DND-41 (cell line): ENCODE results near the gene ZNF443.
"Not testable (repeated sequence)": the region's sequence is repeated elsewhere in the genome, so short reads cannot be mapped to it uniquely, and the experiment has no call there.

ENCODE experiments used
- EZH2 ChIP-seq: IDR thresholded peaks from 3 replicates; pipeline ENCODE4 v1.6.1; 2012; ENCODE audit warnings: borderline replicate concordance, low read depth, mild to moderate bottlenecking, moderate library complexity, low read length, inconsistent platforms; ENCODE audit not compliant: severe bottlenecking
- TF ChIP-seq, protein P1 (sequence below): IDR thresholded peaks from 2 replicates; pipeline ENCODE4 v1.5.1; 2012; ENCODE audit warnings: borderline replicate concordance, low read length, moderate library complexity, mild to moderate bottlenecking; ENCODE audit not compliant: poor library complexity, severe bottlenecking; ENCODE audit errors: extremely low read depth

DNA sequence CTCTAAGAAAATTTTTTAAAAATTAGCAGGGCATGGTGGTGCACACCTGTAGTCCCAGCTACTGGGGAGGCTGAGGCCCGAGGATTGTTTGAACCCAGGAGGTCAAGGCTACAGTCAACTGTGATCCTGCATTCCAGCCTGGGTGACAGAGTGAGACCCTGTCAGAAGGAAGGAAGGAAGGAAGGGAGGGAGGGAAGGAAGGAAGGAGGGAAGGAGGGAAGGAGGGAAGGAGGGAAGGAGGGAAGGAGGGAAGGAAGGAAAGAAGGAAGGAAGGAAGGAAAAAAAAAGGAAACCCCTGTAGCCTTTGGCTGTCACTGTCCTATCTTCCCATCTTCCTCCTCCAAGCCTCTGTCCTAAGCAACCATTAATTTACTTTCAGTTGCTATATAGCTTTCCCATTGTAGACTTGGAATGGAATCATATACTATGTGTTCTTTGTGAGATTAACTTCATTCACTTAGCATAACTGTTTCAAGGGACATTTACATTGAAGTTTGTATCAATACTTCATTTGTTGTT lies 45.5 kb upstream of the ZNF443 start:
- TF ChIP-seq, protein P1, sequence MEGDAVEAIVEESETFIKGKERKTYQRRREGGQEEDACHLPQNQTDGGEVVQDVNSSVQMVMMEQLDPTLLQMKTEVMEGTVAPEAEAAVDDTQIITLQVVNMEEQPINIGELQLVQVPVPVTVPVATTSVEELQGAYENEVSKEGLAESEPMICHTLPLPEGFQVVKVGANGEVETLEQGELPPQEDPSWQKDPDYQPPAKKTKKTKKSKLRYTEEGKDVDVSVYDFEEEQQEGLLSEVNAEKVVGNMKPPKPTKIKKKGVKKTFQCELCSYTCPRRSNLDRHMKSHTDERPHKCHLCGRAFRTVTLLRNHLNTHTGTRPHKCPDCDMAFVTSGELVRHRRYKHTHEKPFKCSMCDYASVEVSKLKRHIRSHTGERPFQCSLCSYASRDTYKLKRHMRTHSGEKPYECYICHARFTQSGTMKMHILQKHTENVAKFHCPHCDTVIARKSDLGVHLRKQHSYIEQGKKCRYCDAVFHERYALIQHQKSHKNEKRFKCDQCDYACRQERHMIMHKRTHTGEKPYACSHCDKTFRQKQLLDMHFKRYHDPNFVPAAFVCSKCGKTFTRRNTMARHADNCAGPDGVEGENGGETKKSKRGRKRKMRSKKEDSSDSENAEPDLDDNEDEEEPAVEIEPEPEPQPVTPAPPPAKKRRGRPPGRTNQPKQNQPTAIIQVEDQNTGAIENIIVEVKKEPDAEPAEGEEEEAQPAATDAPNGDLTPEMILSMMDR: not testable (repeated sequence)
- TF ChIP-seq EZH2: not testable (repeated sequence)
